Stimulated activated CD8-positive, alpha-beta memory T cell treated with anti-CD3 and anti-CD28 coated beads, Interleukin-7, amount 100 ng/mL, for 48 hours (primary cell): ENCODE measurements around the gene CNPY2.

Source experiments
- DNase-seq, 2 donors: peaks; one replicate each; pipeline ENCODE4 v3.0.0-alpha.2; 2020; ENCODE audit warnings: low read depth in 1 of 2; ENCODE audit errors: extremely low read depth in 1 of 2

The CNPY2 gene

DNA sequence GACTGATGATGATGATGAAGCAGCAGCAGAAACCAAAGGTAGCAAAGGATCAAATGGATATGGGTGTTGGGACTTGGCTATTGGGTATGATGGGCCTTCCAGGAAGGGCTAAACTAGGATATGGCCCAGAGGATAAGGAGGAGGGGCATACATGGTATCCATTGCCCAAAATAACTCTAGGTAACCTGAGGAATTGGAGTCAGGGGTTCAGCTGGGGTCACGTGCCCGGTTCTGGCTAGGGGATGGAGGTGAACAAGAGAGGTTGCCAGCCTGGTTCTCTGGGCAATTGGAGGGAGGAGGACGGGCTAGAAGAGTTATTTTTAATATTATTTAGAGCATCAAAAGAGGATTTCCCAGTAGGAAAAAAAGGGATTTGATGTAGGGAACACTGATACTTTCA, 54.9 kb downstream of the CNPY2 start:
- DNase-seq, result no peak

DNA sequence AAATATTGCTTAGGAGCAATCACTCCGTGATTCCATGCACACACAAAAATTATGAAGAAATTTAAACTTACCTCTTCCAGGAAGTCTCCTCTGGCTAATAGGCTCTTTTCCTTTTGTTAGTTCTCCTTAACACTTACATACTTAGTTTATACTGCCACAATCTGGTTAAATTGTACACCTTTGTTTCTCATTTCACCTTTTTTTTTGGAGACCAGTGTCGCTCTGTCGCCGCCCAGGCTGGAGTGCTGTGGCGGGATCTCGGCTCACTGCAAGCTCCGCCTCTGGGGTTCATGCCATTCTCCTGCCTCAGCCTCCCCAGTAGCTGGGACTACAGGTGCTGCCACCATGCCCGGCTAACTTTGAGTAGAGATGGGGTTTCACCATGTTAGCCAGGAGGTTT, 55.4 kb downstream of the CNPY2 start:
- no peak for DNase-seq
